ENCODE measurements around the gene GLP2R. TPM values are rescaled to one million over a fixed set of nuclear protein-coding genes. Genes with fewer than 3 reads are reported as not detected.

The GLP2R gene
- total RNA-seq, 3 donors from 2014 or later = 5.8 to 28.2 (median 7.4) TPM

DNA sequence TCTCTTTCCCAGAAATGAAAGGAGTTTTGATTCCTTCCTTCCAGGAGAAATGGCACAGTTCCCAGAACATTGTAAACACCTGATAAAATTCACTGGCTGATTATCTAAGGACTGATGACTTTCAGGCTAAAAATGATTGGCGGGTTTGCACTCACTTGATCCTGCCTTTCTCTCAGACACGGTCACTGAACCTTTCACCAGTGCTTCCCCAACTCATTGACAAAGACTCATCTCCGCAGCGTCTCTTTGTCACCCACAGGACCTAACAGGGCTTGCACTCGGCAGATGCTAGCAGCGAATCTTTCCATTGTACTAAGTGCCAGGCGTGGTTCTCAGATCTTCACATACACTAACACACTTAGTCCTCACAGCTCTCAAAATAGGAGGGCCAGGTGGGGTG lies 27.0 kb upstream of the GLP2R start:
- intact Hi-C loops (cut with DNase I, micrococcal nuclease) = no loop called here
- ATAC-seq (no peak), DNase-seq (no peak)
- Histone ChIP-seq H3K4me3 (no peak overlapping the region), H3K4me1 (ENCODE audit: low read depth) (no peaks in the 10 kb centered on the region), H3K9me3 (no peaks in the 10 kb centered on the region), H3K36me3 (ENCODE audit: low read depth) (no peaks in the 10 kb centered on the region)
- no peak for TF ChIP-seq CTCF (IDR thresholded peaks at IDR 0.05)

DNA sequence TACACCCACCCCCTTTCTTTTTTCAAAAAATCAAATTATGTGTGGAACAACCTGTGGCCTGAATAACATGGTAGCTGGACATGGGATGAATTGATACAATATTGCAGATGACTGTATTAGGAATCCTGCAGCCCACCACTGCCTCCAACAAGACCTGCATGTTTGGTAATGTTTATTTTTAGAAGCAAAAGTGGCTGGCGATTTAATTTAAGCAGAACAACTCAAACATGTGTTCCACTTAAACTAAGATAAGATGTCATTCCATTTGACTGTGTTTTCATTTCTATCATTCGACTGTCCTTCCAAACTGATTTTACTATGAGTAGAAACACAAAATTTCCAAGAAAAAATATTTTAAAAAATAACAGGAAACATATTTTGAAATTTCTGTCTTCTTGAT lies 24.2 kb upstream of the GLP2R start:
- no peak for DNase-seq
- ATAC-seq = no peak
- intact Hi-C loops (cut with DNase I, micrococcal nuclease) = no loop called here

GRCh38 chr17:9802294-9802693 lies 23.4 kb upstream of the GLP2R start:
- no peak overlapping the region for H3K4me3 ChIP-seq
- H3K9me3 ChIP-seq = no peaks in the 10 kb centered on the region
- intact Hi-C loops (cut with DNase I, micrococcal nuclease) = no loop called here
- no peaks in the 10 kb centered on the region for H3K36me3 ChIP-seq (ENCODE audit: low read depth)
- no peaks in the 10 kb centered on the region for H3K4me1 ChIP-seq (ENCODE audit: low read depth)
- ATAC-seq = no peak
- no peak for DNase-seq
- no peak for TF ChIP-seq CTCF (IDR thresholded peaks at IDR 0.05)

More for the DNA sequence above, 24.2 kb upstream of the GLP2R start:
- H3K4me1 ChIP-seq (ENCODE audit: low read depth) = no peaks in the 10 kb centered on the region
- no peaks in the 10 kb centered on the region for H3K9me3 ChIP-seq
- no peak overlapping the region for H3K4me3 ChIP-seq
- no peak for TF ChIP-seq CTCF (IDR thresholded peaks at IDR 0.05)
- no peaks in the 10 kb centered on the region for H3K36me3 ChIP-seq (ENCODE audit: low read depth)

GRCh38 chr17:9802697-9803096 lies 23.0 kb upstream of the GLP2R start:
- no peak overlapping the region for H3K4me3 ChIP-seq
- H3K36me3 ChIP-seq (ENCODE audit: low read depth) = no peaks in the 10 kb centered on the region
- no peak for TF ChIP-seq CTCF (IDR thresholded peaks at IDR 0.05)
- intact Hi-C loops (cut with DNase I, micrococcal nuclease) = no loop called here
- ATAC-seq (no peak), DNase-seq (no peak)
- no peaks in the 10 kb centered on the region for H3K4me1 ChIP-seq (ENCODE audit: low read depth)
- H3K9me3 ChIP-seq = no peaks in the 10 kb centered on the region

- Histone ChIP-seq H3K4me3 (no peak overlapping the region), H3K36me3 (ENCODE audit: low read depth) (no peaks in the 10 kb centered on the region), H3K4me1 (ENCODE audit: low read depth) (no peaks in the 10 kb centered on the region), H3K9me3 (no peaks in the 10 kb centered on the region)
- TF ChIP-seq CTCF (IDR thresholded peaks at IDR 0.05) = no peak
- ATAC-seq (no peak), DNase-seq (no peak)
- intact Hi-C loops (cut with DNase I, micrococcal nuclease) = no loop called here
Measured at GRCh38 chr17:9805769-9806168, 20.0 kb upstream of the GLP2R start.

GRCh38 chr17:9806699-9807098 lies 19.0 kb upstream of the GLP2R start:
- no peak for TF ChIP-seq CTCF (IDR thresholded peaks at IDR 0.05)
- Histone ChIP-seq H3K9me3 (no peaks in the 10 kb centered on the region), H3K4me1 (ENCODE audit: low read depth) (no peaks in the 10 kb centered on the region), H3K36me3 (ENCODE audit: low read depth) (no peaks in the 10 kb centered on the region), H3K4me3 (no peak overlapping the region)
- DNase-seq (no peak), ATAC-seq (no peak)
- intact Hi-C loops (cut with DNase I, micrococcal nuclease) = no loop called here

Data from mucosa of descending colon (tissue), 3 donors.